Activated CD8-positive, alpha-beta T cell treated with anti-CD3 and anti-CD28 coated beads, Interleukin-2, amount 10 ng/mL, durations not matched to agents 7 days and 5 days (primary cell): ENCODE results near the gene SPIRE2. TPM values are rescaled to one million over a fixed set of nuclear protein-coding genes. Genes with fewer than 3 reads are reported as not detected.

ENCODE experiments used
- ATAC-seq: fragments of 150-1000 bp; cut with Tn5 transposase; one replicate; pipeline ENCODE4 v1.10.0; 2021; ENCODE audit warnings: moderate library complexity
- CTCF ChIA-PET: fragments of 350-600 bp; sonication (Branson Sonifier 250); formaldehyde crosslinking; loops from one replicate; lab custom pipeline; 2021; ENCODE audit warnings: antibody characterized with exemption; lab: Charles Lee
- POLR2A ChIA-PET: fragments of 350-600 bp; sonication (Branson Sonifier 250); formaldehyde crosslinking; loops from one replicate; lab custom pipeline; 2021; ENCODE audit warnings: antibody characterized with exemption; lab: Charles Lee
- DNase-seq: peaks from one replicate; pipeline ENCODE4 v3.0.0-alpha.2; 2020
- H3K27ac Mint-ChIP-seq: one replicate; pipeline ENCODE4 v1.8.0; 2021; ENCODE audit warnings: mild to moderate bottlenecking, mixed read lengths
- H3K27me3 Mint-ChIP-seq: one replicate; pipeline ENCODE4 v1.8.0; 2021; ENCODE audit warnings: low read depth, mixed read lengths
- H3K36me3 Mint-ChIP-seq: one replicate; pipeline ENCODE4 v1.8.0; 2021; ENCODE audit warnings: low read depth, mixed read lengths
- H3K4me1 Mint-ChIP-seq: one replicate; pipeline ENCODE4 v1.8.0; 2021; ENCODE audit warnings: low read depth, mixed read lengths
- H3K4me3 Mint-ChIP-seq: one replicate; pipeline ENCODE4 v1.8.0; 2021; ENCODE audit warnings: mild to moderate bottlenecking, mixed read lengths
- H3K9me3 Mint-ChIP-seq: one replicate; pipeline ENCODE4 v1.8.0; 2022; ENCODE audit warnings: mixed read lengths; ENCODE audit not compliant: insufficient read depth
- total RNA-seq, 2 experiments: library from RNA; stranded (reverse); gene quantifications; one replicate each; pipeline ENCODE4 v1.2.3, GENCODE V29; 2021

SPIRE2 gene
- total RNA-seq, 2 experiments from 2014 or later: 0.08 TPM; not detected in 1

GRCh38 chr16:89890886-89891657 is 62.8 kb downstream of the SPIRE2 start:
- ATAC-seq: no peak
- DNase-seq: no peak
- no peaks in the 10 kb centered on the region for H3K27me3 Mint-ChIP-seq
- H3K36me3 Mint-ChIP-seq: peaks cover 39% of the 10 kb centered on the region
- H3K4me1 Mint-ChIP-seq: peaks cover 12% of the 10 kb centered on the region
- peak overlapping the region; percentile 28 for H3K27ac Mint-ChIP-seq
- no peaks in the 10 kb centered on the region for H3K9me3 Mint-ChIP-seq
- ChIA-PET POLR2A (no interaction called here), CTCF (interaction anchor here (1.0 kb wide), 1 partner anchor 19 kb away, joined by 7 read pairs; no protein-coding TSS in a partner anchor)
- H3K4me3 Mint-ChIP-seq: no peak overlapping the region

GRCh38 chr16:89892055-89892630 is 63.9 kb downstream of the SPIRE2 start:
- POLR2A ChIA-PET: no interaction called here
- no peak overlapping the region for H3K4me3 Mint-ChIP-seq
- peaks cover 12% of the 10 kb centered on the region for H3K4me1 Mint-ChIP-seq
- ATAC-seq (no peak), DNase-seq (no peak)
- H3K36me3 Mint-ChIP-seq: peaks cover 36% of the 10 kb centered on the region
- CTCF ChIA-PET: no interaction called here
- no peaks in the 10 kb centered on the region for H3K27me3 Mint-ChIP-seq
- no peaks in the 10 kb centered on the region for H3K9me3 Mint-ChIP-seq
- no peak overlapping the region for H3K27ac Mint-ChIP-seq

DNA sequence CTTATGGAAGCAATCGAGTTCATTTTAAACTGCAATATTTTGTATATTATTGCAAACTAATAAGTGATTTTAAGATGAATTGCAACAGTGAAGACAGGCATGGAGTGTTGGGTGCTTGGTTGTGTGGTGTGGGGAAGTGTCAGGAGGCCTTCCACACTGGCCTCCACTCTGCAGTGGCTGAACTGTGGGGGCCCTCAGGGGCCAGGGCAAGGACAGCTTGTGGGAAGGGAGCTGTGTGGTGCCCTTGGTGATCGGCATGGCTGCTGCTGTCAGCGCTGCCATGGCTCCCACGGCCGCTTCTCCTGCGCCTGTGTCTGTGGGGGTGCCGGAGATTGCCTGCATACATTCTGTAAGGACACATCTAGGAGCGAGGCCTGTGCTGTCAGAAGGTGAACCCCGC is 64.4 kb downstream of the SPIRE2 start:
- no peak for ATAC-seq
- Mint-ChIP-seq H3K27ac (no peak overlapping the region), H3K9me3 (no peaks in the 10 kb centered on the region), H3K27me3 (no peaks in the 10 kb centered on the region), H3K4me3 (no peak overlapping the region), H3K36me3 (peaks cover 35% of the 10 kb centered on the region), H3K4me1 (peaks cover 12% of the 10 kb centered on the region)
- ChIA-PET POLR2A (no interaction called here), CTCF (no interaction called here)
- no peak for DNase-seq

GRCh38 chr16:89893642-89894548 is 65.6 kb downstream of the SPIRE2 start:
- CTCF ChIA-PET: no interaction called here
- no peak for DNase-seq
- H3K27ac Mint-ChIP-seq: no peak overlapping the region
- POLR2A ChIA-PET: no interaction called here
- H3K36me3 Mint-ChIP-seq: peaks cover 34% of the 10 kb centered on the region
- no peaks in the 10 kb centered on the region for H3K27me3 Mint-ChIP-seq
- H3K4me1 Mint-ChIP-seq: peaks cover 12% of the 10 kb centered on the region
- H3K4me3 Mint-ChIP-seq: no peak overlapping the region
- H3K9me3 Mint-ChIP-seq: no peaks in the 10 kb centered on the region
- no peak for ATAC-seq

DNA sequence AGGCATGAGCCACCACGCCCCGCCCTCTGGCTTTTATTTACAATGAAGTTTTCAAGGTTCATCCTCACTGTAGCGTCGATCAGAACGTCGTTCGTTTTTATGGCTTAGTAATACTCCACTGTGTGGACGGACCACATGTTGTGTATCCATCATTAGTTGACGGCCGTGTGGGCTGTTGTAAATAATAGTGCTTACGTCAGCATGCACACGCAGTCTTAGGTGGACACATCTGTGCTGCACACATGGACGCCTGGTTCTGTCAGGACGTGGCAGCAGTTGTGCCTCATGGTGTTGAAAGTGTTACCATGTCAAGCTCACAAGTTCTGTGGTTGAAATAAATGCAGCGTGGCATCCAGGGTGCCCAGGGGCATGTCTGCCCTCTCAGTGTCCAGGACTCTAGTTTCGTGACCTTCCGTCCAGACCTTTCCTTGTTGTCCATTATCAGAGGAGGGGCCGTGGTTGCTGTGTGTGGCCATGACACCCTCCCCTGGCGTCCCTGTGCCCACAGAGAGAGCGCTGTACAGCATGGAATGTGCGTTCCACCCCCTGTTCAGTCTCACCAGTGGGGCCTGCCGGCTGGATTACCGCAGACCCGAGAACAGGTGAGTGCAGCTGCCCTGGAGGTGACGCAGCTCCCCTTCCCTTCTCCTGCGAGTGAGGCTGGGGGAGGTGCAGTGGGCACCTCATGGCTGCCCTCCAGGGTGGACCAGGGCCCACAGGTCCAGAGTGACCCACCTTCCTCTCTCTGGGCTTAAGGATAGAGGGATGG is 67.4 kb downstream of the SPIRE2 start:
- POLR2A ChIA-PET: no interaction called here

GRCh38 chr16:89897204-89897603 is 68.9 kb downstream of the SPIRE2 start:
- POLR2A ChIA-PET: no interaction called here
- H3K4me1 Mint-ChIP-seq: no peaks in the 10 kb centered on the region
- no peaks in the 10 kb centered on the region for H3K9me3 Mint-ChIP-seq
- DNase-seq (no peak), ATAC-seq (no peak)
- H3K27me3 Mint-ChIP-seq: no peaks in the 10 kb centered on the region
- H3K4me3 Mint-ChIP-seq: no peak overlapping the region
- H3K27ac Mint-ChIP-seq: no peak overlapping the region
- peaks cover 34% of the 10 kb centered on the region for H3K36me3 Mint-ChIP-seq
- CTCF ChIA-PET: no interaction called here

More for the DNA sequence above, 67.4 kb downstream of the SPIRE2 start:
- Mint-ChIP-seq H3K27me3 (no peaks in the 10 kb centered on the region), H3K36me3 (peaks cover 40% of the 10 kb centered on the region), H3K4me1 (peaks cover 3% of the 10 kb centered on the region), H3K4me3 (no peak overlapping the region), H3K27ac (no peak overlapping the region), H3K9me3 (no peaks in the 10 kb centered on the region)
- CTCF ChIA-PET: interaction anchor here (0.9 to 1.4 kb wide), 2 partner anchors 15 to 195 kb away, joined by 3 to 6 read pairs; no protein-coding TSS in a partner anchor
- ATAC-seq (no peak), DNase-seq (no peak)

GRCh38 chr16:89898201-89898967 is 70.1 kb downstream of the SPIRE2 start:
- H3K27ac Mint-ChIP-seq: no peak overlapping the region
- ATAC-seq: no peak
- DNase-seq: no peak
- POLR2A ChIA-PET: no interaction called here
- no peaks in the 10 kb centered on the region for H3K9me3 Mint-ChIP-seq
- CTCF ChIA-PET: no interaction called here
- peaks cover 31% of the 10 kb centered on the region for H3K36me3 Mint-ChIP-seq
- no peaks in the 10 kb centered on the region for H3K4me1 Mint-ChIP-seq
- no peaks in the 10 kb centered on the region for H3K27me3 Mint-ChIP-seq
- no peak overlapping the region for H3K4me3 Mint-ChIP-seq

DNA sequence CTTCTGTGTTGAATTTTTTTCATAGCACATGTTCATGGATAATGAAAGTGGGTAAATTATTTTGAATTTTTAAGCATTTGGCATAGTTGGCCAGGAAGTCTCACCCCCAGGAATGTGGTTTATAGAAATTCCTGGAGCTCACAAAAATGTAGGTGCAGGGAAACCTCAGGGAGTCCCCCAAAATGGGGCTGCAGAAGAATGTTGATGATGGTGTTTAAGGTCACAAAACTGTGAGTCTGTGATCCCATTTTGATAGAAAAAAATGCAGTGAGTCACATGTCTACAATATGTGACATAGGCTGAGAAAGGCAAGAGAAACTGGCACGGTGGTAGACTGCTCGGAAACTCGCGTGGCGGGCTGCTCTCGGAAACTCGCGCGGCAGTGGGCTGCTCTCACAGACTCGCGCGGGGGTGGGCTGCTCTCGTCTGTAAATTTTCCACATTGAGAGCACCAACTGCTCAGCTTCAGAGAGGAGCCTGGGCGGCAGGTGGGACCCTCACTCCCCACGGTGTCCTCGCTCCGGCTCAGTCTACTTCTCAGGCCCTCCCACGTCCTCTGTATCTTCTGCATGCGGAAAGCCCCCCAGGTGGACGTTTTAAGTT is 71.7 kb downstream of the SPIRE2 start:
- H3K9me3 Mint-ChIP-seq: no peaks in the 10 kb centered on the region
- CTCF ChIA-PET: interaction anchor here (2.5 kb wide), 1 partner anchor 11 kb away, joined by 9 read pairs; no protein-coding TSS in a partner anchor

DNA sequence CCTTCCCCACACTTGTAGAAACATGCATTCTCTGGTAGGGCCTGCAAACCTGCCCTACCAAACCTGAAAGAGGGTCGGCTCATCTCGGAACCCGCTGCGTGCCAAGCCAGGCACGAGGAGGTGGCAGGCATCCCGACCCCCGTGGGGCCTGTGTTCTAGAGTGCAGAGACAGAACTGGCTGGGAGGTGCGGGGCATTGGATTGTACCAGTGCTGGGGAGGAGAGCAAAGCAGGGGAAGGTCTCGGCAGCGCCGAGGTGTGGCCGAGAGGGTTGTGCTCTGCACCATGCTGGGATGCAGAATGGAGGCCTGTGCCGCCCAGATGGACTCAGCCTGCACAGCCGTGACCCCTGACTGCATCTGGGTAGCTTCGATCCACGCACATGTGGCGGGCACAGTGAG is 72.6 kb downstream of the SPIRE2 start:
- H3K36me3 Mint-ChIP-seq: peaks cover 31% of the 10 kb centered on the region
- no peaks in the 10 kb centered on the region for H3K27me3 Mint-ChIP-seq
- H3K9me3 Mint-ChIP-seq: no peaks in the 10 kb centered on the region
- no peak for DNase-seq
- H3K4me3 Mint-ChIP-seq: no peak overlapping the region
- ATAC-seq: no peak
- ChIA-PET CTCF (interaction anchor here (2.5 kb wide), 1 partner anchor 10 kb away, joined by 9 read pairs; no protein-coding TSS in a partner anchor), POLR2A (no interaction called here)
- no peak overlapping the region for H3K27ac Mint-ChIP-seq
- H3K4me1 Mint-ChIP-seq: no peaks in the 10 kb centered on the region

More for the DNA sequence above, 71.7 kb downstream of the SPIRE2 start:
- Mint-ChIP-seq H3K36me3 (peaks cover 31% of the 10 kb centered on the region), H3K27me3 (no peaks in the 10 kb centered on the region), H3K4me3 (no peak overlapping the region), H3K4me1 (no peaks in the 10 kb centered on the region), H3K27ac (no peak overlapping the region)
- POLR2A ChIA-PET: no interaction called here
- ATAC-seq: no peak
- no peak for DNase-seq

DNA sequence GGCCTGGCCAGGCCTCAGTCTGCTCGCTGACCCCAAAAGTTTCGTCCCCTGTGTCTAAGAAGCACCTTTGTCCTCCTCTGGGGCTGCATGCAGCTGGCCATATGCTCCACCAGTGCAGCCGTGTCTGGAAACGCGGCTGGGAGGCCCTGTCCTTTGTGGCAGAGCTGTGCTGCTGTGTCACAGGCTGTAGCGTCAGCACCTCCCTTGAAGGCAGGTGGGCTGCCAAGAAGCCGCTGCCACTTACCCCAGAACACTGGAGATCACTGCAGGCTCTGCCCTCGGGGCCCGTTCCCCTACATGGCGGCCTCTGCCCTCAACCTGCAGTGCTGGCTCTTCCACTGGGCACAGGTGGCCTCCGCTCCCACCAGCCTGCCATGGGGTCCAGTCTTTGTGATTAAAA is 74.7 kb downstream of the SPIRE2 start:
- Mint-ChIP-seq H3K36me3 (peaks cover 41% of the 10 kb centered on the region), H3K27me3 (no peaks in the 10 kb centered on the region), H3K9me3 (no peaks in the 10 kb centered on the region), H3K4me1 (no peaks in the 10 kb centered on the region), H3K27ac (no peak overlapping the region), H3K4me3 (no peak overlapping the region)
- ChIA-PET CTCF (no interaction called here), POLR2A (no interaction called here)
- DNase-seq (no peak), ATAC-seq (no peak)
